OCI-LY7 (cell line): ENCODE data around the gene SERHL2. TPM values are rescaled to one million over a fixed set of nuclear protein-coding genes. Genes with fewer than 3 reads are reported as not detected.
A peak's percentile ranks its signal among the peaks of the same experiment; 100 is the strongest.
"Not testable (repeated sequence)": the region's sequence is repeated elsewhere in the genome, so short reads cannot be mapped to it uniquely, and the experiment has no call there.

Source experiments
- BruUV-seq: library from RNA; stranded (reverse); fragments of 400-500 nt; replicated peaks from 2 replicates; lab custom pipeline; 2021; lab: Mats Ljungman, UMichigan
- CTCF ChIA-PET: fragments of 300-600 bp; sonication (Branson Sonifier 250); formaldehyde crosslinking; loops from one replicate; lab custom pipeline; 2022; ENCODE audit warnings: antibody characterized with exemption; ENCODE audit not compliant: unreplicated experiment; lab: Charles Lee
- POLR2A ChIA-PET: fragments of 300-600 bp; sonication (Branson Sonifier 250); formaldehyde crosslinking; loops from one replicate; lab custom pipeline; 2022; ENCODE audit warnings: antibody characterized with exemption; lab: Charles Lee
- DNase-seq: peaks from one replicate; pipeline ENCODE4 v3.0.0-alpha.2; 2015; ENCODE audit warnings: low spot score
- H2AFZ ChIP-seq: fragments of 200-600 bp; sonication (generic), shearing (Covaris generic); 2 replicates; pipeline ENCODE4 v1.6.1; 2014; ENCODE audit warnings: mild to moderate bottlenecking, antibody characterized with exemption, low read length, moderate library complexity
- H3K27ac ChIP-seq: fragments of 200-600 bp; sonication (generic); 2 replicates; pipeline ENCODE4 v1.5.1; 2014; ENCODE audit warnings: mixed run types, low read depth, mild to moderate bottlenecking, moderate library complexity, low read length, inconsistent platforms; ENCODE audit not compliant: poor library complexity, severe bottlenecking
- H3K36me3 ChIP-seq: fragments of 200-600 bp; sonication (generic); 2 replicates; pipeline ENCODE4 v1.6.1; 2014; ENCODE audit warnings: mild to moderate bottlenecking, antibody characterized with exemption, low read length, moderate library complexity, mixed read lengths; ENCODE audit not compliant: insufficient read depth
- H3K4me1 ChIP-seq: fragments of 200-600 bp; sonication (generic); 2 replicates; pipeline ENCODE4 v1.5.1; 2014; ENCODE audit warnings: mild to moderate bottlenecking, low read length; ENCODE audit not compliant: insufficient read depth, poor library complexity, severe bottlenecking
- H3K4me2 ChIP-seq: fragments of 200-600 bp; sonication (generic); 2 replicates; pipeline ENCODE4 v1.6.1; 2014; ENCODE audit warnings: mild to moderate bottlenecking, low read length
- H3K4me3 ChIP-seq: fragments of 200-600 bp; sonication (generic); 2 replicates; pipeline ENCODE4 v1.5.1; 2014; ENCODE audit warnings: mild to moderate bottlenecking, low read depth, low read length; ENCODE audit not compliant: poor library complexity, severe bottlenecking
- H3K79me2 ChIP-seq: fragments of 200-600 bp; sonication (generic); 2 replicates; pipeline ENCODE4 v1.6.1; 2016; ENCODE audit warnings: low read depth, mild to moderate bottlenecking, low read length, moderate library complexity, mixed read lengths; ENCODE audit not compliant: insufficient read depth
- H3K9me2 ChIP-seq: fragments of 200-600 bp; sonication (generic); 2 replicates; pipeline ENCODE4 v1.6.1; 2016; ENCODE audit warnings: mild to moderate bottlenecking, low read length, mixed read lengths; ENCODE audit not compliant: insufficient read depth
- H3K9me3 ChIP-seq: fragments of 200-600 bp; sonication (generic); 2 replicates; pipeline ENCODE4 v1.6.1; 2014; ENCODE audit warnings: mild to moderate bottlenecking, mixed run types, low read length, mixed read lengths
- H4K20me1 ChIP-seq: fragments of 200-600 bp; sonication (generic); 2 replicates; pipeline ENCODE4 v1.6.1; 2014; ENCODE audit warnings: mild to moderate bottlenecking, antibody characterized with exemption, low read length, moderate library complexity, mixed read lengths; ENCODE audit not compliant: insufficient read depth
- EZH2phosphoT487 ChIP-seq: fragments of 200-600 bp; sonication (generic); IDR thresholded peaks from 2 replicates; pipeline ENCODE4 v1.6.1; 2018; ENCODE audit warnings: low read depth, borderline replicate concordance, mild to moderate bottlenecking, mixed run types, antibody characterized with exemption, low read length, moderate library complexity, mixed read lengths
- intact Hi-C: fragments of 100-400 bp; cut with micrococcal nuclease; formaldehyde crosslinking; loops from one replicate; pipeline ENCODE4 v1.10.0; 2022; ENCODE audit not compliant: unreplicated experiment
- total RNA-seq, 2 experiments: library from RNA; depleted of rRNA in 1 of 2; stranded (reverse); fragments of >200 nt in 1 of 2; shearing (Covaris generic) in 1 of 2; gene quantifications; 2 replicates each; pipeline ENCODE4 v1.2.3, GENCODE V29; 2014 to 2022
- TF ChIP-seq, protein P1 (sequence below): fragments of 200-600 bp; sonication (generic); conservative IDR thresholded peaks from 2 replicates; pipeline ENCODE4 v1.5.1; 2014; ENCODE audit warnings: mild to moderate bottlenecking, antibody characterized with exemption, low read length, moderate library complexity, mixed read lengths

The SERHL2 gene
- total RNA-seq, 2 experiments from 2014 or later: 36.4 to 98.0 TPM

GRCh38 chr22:42614312-42615091 lies 60.7 kb downstream of the SERHL2 start, which contains the start of gene POLDIP3:
TSS of gene POLDIP3 (minus strand) at chr22:42614883. CDS start at chr22:42614857, 26 bp downstream.
- intact Hi-C loops: loop anchor here (2.0 to 10.0 kb wide), 4 partner anchors 102 to 1170 kb away; partner anchors contain the start of gene TOB2
- no peaks in the 10 kb centered on the region for H3K9me2 ChIP-seq
- peaks cover 41% of the 10 kb centered on the region for H3K36me3 ChIP-seq
- H3K4me3 ChIP-seq: peak within 1 kb of the TSS; percentile 85
- peak within 1 kb of the TSS; percentile 56; the same call in 1 of the 2 replicates for H2AFZ ChIP-seq
- H3K4me1 ChIP-seq: peaks cover 34% of the 10 kb centered on the region
- H3K9me3 ChIP-seq: no peaks in the 10 kb centered on the region
- peak; percentile 100 for DNase-seq
- H3K27ac ChIP-seq: peak within 1 kb of the TSS; percentile 92
- TF ChIP-seq, protein P1, sequence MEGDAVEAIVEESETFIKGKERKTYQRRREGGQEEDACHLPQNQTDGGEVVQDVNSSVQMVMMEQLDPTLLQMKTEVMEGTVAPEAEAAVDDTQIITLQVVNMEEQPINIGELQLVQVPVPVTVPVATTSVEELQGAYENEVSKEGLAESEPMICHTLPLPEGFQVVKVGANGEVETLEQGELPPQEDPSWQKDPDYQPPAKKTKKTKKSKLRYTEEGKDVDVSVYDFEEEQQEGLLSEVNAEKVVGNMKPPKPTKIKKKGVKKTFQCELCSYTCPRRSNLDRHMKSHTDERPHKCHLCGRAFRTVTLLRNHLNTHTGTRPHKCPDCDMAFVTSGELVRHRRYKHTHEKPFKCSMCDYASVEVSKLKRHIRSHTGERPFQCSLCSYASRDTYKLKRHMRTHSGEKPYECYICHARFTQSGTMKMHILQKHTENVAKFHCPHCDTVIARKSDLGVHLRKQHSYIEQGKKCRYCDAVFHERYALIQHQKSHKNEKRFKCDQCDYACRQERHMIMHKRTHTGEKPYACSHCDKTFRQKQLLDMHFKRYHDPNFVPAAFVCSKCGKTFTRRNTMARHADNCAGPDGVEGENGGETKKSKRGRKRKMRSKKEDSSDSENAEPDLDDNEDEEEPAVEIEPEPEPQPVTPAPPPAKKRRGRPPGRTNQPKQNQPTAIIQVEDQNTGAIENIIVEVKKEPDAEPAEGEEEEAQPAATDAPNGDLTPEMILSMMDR: peak; percentile 46
- TF ChIP-seq EZH2phosphoT487: no peak
- H4K20me1 ChIP-seq: peaks cover 25% of the 10 kb centered on the region
- peaks cover 49% of the 10 kb centered on the region for H3K79me2 ChIP-seq
- peak within 1 kb of the TSS; percentile 92 for H3K4me2 ChIP-seq
- CTCF ChIA-PET: no interaction called here
- no TSS peak for BruUV-seq
- POLR2A ChIA-PET: interaction anchor here (0.7 to 2.7 kb wide), 8 partner anchors 20 to 994 kb away, joined by 3 to 7 read pairs (median 3); partner anchors contain the start of genes DESI1, SERHL2 and XRCC6

DNA sequence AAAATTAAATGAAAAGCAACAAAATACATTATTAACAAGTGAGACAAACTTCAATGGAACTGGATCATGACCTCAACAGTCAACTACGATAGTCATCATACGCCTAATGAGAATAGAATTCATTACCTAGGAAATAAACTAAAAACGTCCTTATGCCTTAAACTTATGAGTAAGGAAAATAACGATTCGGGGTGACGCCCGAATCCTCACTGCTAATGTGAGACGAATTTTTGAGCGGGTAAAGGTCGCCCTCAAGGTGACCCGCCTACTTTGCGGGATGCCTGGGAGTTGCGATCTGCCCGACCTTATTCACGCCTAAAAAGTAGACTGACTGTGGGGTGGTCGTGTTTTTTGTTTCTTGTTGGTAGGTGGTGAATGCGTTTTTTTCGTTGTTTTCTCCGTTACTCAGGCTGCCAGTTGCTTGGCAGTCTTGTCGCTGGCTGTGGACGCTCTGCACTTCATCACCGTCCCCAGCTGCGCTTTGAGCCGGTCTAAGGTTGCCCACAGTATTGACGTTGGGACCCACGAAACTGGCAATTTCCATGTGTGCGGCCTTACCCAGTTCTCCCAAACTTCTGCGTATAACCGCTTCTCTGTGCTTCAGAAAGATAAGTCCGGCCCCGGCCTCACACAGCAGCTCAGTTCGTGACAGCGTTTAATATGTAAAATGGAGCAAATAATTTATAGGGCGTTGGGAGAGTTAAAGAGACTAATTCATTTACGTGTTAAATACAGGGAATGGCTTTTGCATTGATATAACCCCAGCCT lies 61.5 kb downstream of the SERHL2 start:
- Histone ChIP-seq H3K4me3 (peak overlapping the region; percentile 85), H3K9me2 (no peaks in the 10 kb centered on the region), H3K4me1 (peaks cover 34% of the 10 kb centered on the region), H3K36me3 (peaks cover 37% of the 10 kb centered on the region), H4K20me1 (peaks cover 25% of the 10 kb centered on the region), H2AFZ (peak overlapping the region; percentile 56; the same call in 1 of the 2 replicates), H3K4me2 (peak overlapping the region; percentile 78), H3K27ac (peak overlapping the region; percentile 92), H3K79me2 (peaks cover 41% of the 10 kb centered on the region), H3K9me3 (no peaks in the 10 kb centered on the region)
- POLR2A ChIA-PET: interaction anchor here (0.7 to 2.7 kb wide), 6 partner anchors 33 to 994 kb away, joined by 3 to 7 read pairs (median 3); partner anchors contain the start of genes DESI1, SERHL2 and XRCC6
- BruUV-seq: TSS peak; percentile 100
- peak; percentile 97 for DNase-seq
- TF ChIP-seq EZH2phosphoT487: no peak
- TF ChIP-seq, protein P1: no peak
- intact Hi-C loops: loop anchor here (2.0 to 10.0 kb wide), 2 partner anchors 102 to 1170 kb away; partner anchors contain the start of gene TOB2
- CTCF ChIA-PET: no interaction called here

GRCh38 chr22:42615860-42616175 lies 62.1 kb downstream of the SERHL2 start:
- DNase-seq, BruUV-seq, CTCF ChIA-PET, H3K9me3 ChIP-seq, H3K9me2 ChIP-seq: not testable (repeated sequence)
- Histone ChIP-seq H3K4me1 (peaks cover 34% of the 10 kb centered on the region), H3K27ac (peak overlapping the region; percentile 92), H3K79me2 (peaks cover 36% of the 10 kb centered on the region), H4K20me1 (peaks cover 25% of the 10 kb centered on the region), H3K36me3 (peaks cover 31% of the 10 kb centered on the region), H2AFZ (peak overlapping the region; percentile 2; the same call in 1 of the 2 replicates), H3K4me2 (peak overlapping the region; percentile 78), H3K4me3 (peak overlapping the region; percentile 85)
- intact Hi-C loops: loop anchor here (2.0 to 10.0 kb wide), 2 partner anchors 101 to 1171 kb away; partner anchors contain the start of gene TOB2
- POLR2A ChIA-PET: interaction anchor here (2.0 to 2.7 kb wide), 2 partner anchors 40 to 142 kb away, joined by 6 to 7 read pairs; no protein-coding TSS in a partner anchor
